A549 (cell line): ENCODE data around the gene NCS1. TPM values are rescaled to one million over a fixed set of nuclear protein-coding genes. Genes with fewer than 3 reads are reported as not detected.

Experiments used
- ATAC-seq, 2 experiments: fragments of 200-7000 bp in 1 of 2; fragments of >200 bp in 1 of 2; cut with Nextera tagmentation in 1 of 2; cut with Tn5 transposase in 1 of 2; 3 replicates each; pipeline versions ENCODE4 v1.8.0 to v1.9.1; 2018 to 2020; ENCODE audit warnings: mild to moderate bottlenecking in 1 of 2, moderate library complexity in 1 of 2
- CTCF ChIA-PET: fragments of 300-600 bp; sonication (Branson Sonifier 250); formaldehyde crosslinking; extraction: SDS; loops from one replicate; lab custom pipeline; 2021; ENCODE audit warnings: antibody characterized with exemption, inconsistent platforms; lab: Yijun Ruan, JAX
- POLR2A ChIA-PET: fragments of 350-600 bp; formaldehyde crosslinking; extraction: SDS; loops from one replicate; lab custom pipeline; 2021; ENCODE audit warnings: antibody characterized with exemption, inconsistent platforms; lab: Yijun Ruan, JAX
- DNase-seq, 2 experiments: peaks; one replicate each; pipeline versions ENCODE4 v3.0.0 to v3.0.0-alpha.2; 2011 to 2016; ENCODE audit warnings: low read depth in 1 of 2, low spot score in 1 of 2
- FAIRE-seq: peaks from 2 replicates; lab custom pipeline; 2011; peaks lifted over from hg19 to GRCh38; lab: Jason Lieb, UNC
- H3K27ac ChIP-seq, 2 experiments: fragments of >200 bp; sonication (Bioruptor Twin); formaldehyde crosslinking; 3 replicates each; pipeline ENCODE4 v1.5.1; 2016 to 2017
- H3K4me1 ChIP-seq: fragments of >200 bp; sonication (Bioruptor Twin); formaldehyde crosslinking; 3 replicates; pipeline ENCODE4 v1.6.1; 2016
- H3K4me2 ChIP-seq: fragments of >200 bp; sonication (Bioruptor Twin); formaldehyde crosslinking; 3 replicates; pipeline ENCODE4 v1.6.1; 2016
- H3K4me3 ChIP-seq: fragments of >200 bp; sonication (Bioruptor Twin); formaldehyde crosslinking; 3 replicates; pipeline ENCODE4 v1.5.1; 2016
- H3K9me3 ChIP-seq: fragments of >200 bp; sonication (Bioruptor Twin); formaldehyde crosslinking; 3 replicates; pipeline ENCODE4 v1.6.1; 2016
- CHD2 ChIP-seq: fragments of 150-350 bp; IDR thresholded peaks from 2 replicates; pipeline ENCODE4 v1.6.1; 2014; ENCODE audit warnings: low read length; ENCODE audit not compliant: partially characterized antibody
- CHD4 ChIP-seq: fragments of 200-600 bp; sonication (generic); IDR thresholded peaks from 2 replicates; pipeline ENCODE4 v1.6.1; 2016; ENCODE audit warnings: antibody characterized with exemption, mild to moderate bottlenecking, borderline replicate concordance
- EHF ChIP-seq: fragments of 250-450 bp; sonication (Bioruptor Pico); IDR thresholded peaks from 2 replicates; pipeline ENCODE4 v1.5.0; 2020; ENCODE audit warnings: mild to moderate bottlenecking
- EHMT2 ChIP-seq: fragments of 200-600 bp; sonication (generic); IDR thresholded peaks from 2 replicates; pipeline ENCODE4 v1.6.1; 2016; ENCODE audit warnings: antibody characterized with exemption, low read depth, mild to moderate bottlenecking, moderate library complexity
- ELK1 ChIP-seq: fragments of 150-350 bp; IDR thresholded peaks from 2 replicates; pipeline ENCODE4 v1.6.1; 2014; ENCODE audit warnings: low read depth, mild to moderate bottlenecking, low read length
- FOSB ChIP-seq: fragments of 250-450 bp; sonication (Bioruptor Pico); IDR thresholded peaks from 2 replicates; pipeline ENCODE4 v1.5.0; 2020; ENCODE audit warnings: mild to moderate bottlenecking, moderate library complexity
- FOXS1 ChIP-seq: fragments of 250-450 bp; sonication (Bioruptor Pico); IDR thresholded peaks from 2 replicates; pipeline ENCODE4 v1.5.0; 2020; ENCODE audit warnings: mild to moderate bottlenecking, moderate library complexity
- HDAC2 ChIP-seq: fragments of 200-600 bp; sonication (generic); IDR thresholded peaks from 2 replicates; pipeline ENCODE4 v1.6.1; 2016
- HES2 ChIP-seq: fragments of >200 bp; sonication (Bioruptor Twin); formaldehyde crosslinking; IDR thresholded peaks from 2 replicates; pipeline ENCODE4 v1.6.1; 2016
- HEYL ChIP-seq: fragments of 250-450 bp; sonication (Bioruptor Pico); IDR thresholded peaks from 2 replicates; pipeline ENCODE4 v1.8.0; 2021; ENCODE audit warnings: mild to moderate bottlenecking, moderate library complexity
- HOXA7 ChIP-seq: fragments of 250-450 bp; sonication (Bioruptor Pico); IDR thresholded peaks from 2 replicates; pipeline ENCODE4 v1.5.0; 2020; ENCODE audit warnings: mild to moderate bottlenecking, moderate library complexity
- MAFK ChIP-seq: fragments of 450-650 bp; IDR thresholded peaks from 2 replicates; pipeline ENCODE4 v1.6.1; 2014; ENCODE audit not compliant: partially characterized antibody
- MAZ ChIP-seq: fragments of 150-350 bp; IDR thresholded peaks from 2 replicates; pipeline ENCODE4 v1.6.1; 2014; ENCODE audit warnings: antibody characterized with exemption, low read depth, low read length, borderline replicate concordance
- NR3C1 ChIP-seq: fragments of >200 bp; sonication (Bioruptor Twin); formaldehyde crosslinking; IDR thresholded peaks from 3 replicates; pipeline ENCODE4 v1.6.1; 2017
- PBX3 ChIP-seq: IDR thresholded peaks from 2 replicates; pipeline ENCODE4 v1.6.1; 2012
- PHF8 ChIP-seq: fragments of 200-600 bp; sonication (generic); IDR thresholded peaks from 2 replicates; pipeline ENCODE4 v1.6.1; 2016; ENCODE audit warnings: low read depth, mild to moderate bottlenecking, antibody characterized with exemption, moderate library complexity, borderline replicate concordance
- POLR2AphosphoS2 ChIP-seq: conservative IDR thresholded peaks from 2 replicates; pipeline ENCODE4 v1.6.1; 2012; ENCODE audit warnings: low read length, improper control_type of control experiment, inconsistent platforms
- RAD21 ChIP-seq, 2 experiments: fragments of >200 bp in 1 of 2; sonication (Bioruptor Twin) in 1 of 2; formaldehyde crosslinking in 1 of 2; IDR thresholded peaks in 1 of 2; conservative IDR thresholded peaks in 1 of 2; 2 replicates in 1 of 2; 3 replicates in 1 of 2; pipeline ENCODE4 v1.6.1; 2012 to 2018; ENCODE audit warnings: inconsistent platforms in 1 of 2
- RARB ChIP-seq: fragments of 250-450 bp; sonication (Bioruptor Pico); IDR thresholded peaks from 2 replicates; pipeline ENCODE4 v1.8.0; 2021; ENCODE audit warnings: mild to moderate bottlenecking, moderate library complexity
- RFX5 ChIP-seq: fragments of 450-650 bp; IDR thresholded peaks from 2 replicates; pipeline ENCODE4 v1.7.1; 2014; ENCODE audit warnings: antibody characterized with exemption, mild to moderate bottlenecking, moderate library complexity
- SMC3 ChIP-seq: fragments of >200 bp; sonication (Bioruptor Twin); formaldehyde crosslinking; IDR thresholded peaks from 3 replicates; pipeline ENCODE4 v1.6.1; 2018; ENCODE audit warnings: inconsistent platforms
- SREBF2 ChIP-seq: fragments of 450-650 bp; IDR thresholded peaks from 2 replicates; pipeline ENCODE4 v1.6.1; 2014; ENCODE audit warnings: mild to moderate bottlenecking, moderate library complexity
- TFCP2L1 ChIP-seq: fragments of 250-450 bp; sonication (Bioruptor Pico); IDR thresholded peaks from 2 replicates; pipeline ENCODE4 v1.5.0; 2021; ENCODE audit warnings: mild to moderate bottlenecking
- USF2 ChIP-seq: fragments of 450-650 bp; IDR thresholded peaks from 2 replicates; pipeline ENCODE4 v1.6.1; 2014; ENCODE audit warnings: antibody characterized with exemption
- ZC3H11A ChIP-seq: fragments of 450-650 bp; IDR thresholded peaks from 2 replicates; pipeline ENCODE4 v1.6.1; 2014; ENCODE audit warnings: antibody characterized with exemption, mild to moderate bottlenecking
- ZNF302 ChIP-seq: fragments of 250-450 bp; sonication (Bioruptor Pico); IDR thresholded peaks from 2 replicates; pipeline ENCODE4 v1.9.0; 2021; ENCODE audit warnings: inconsistent platforms, mild to moderate bottlenecking, moderate library complexity
- WGBS: methylation state at CpG from one replicate; pipeline ENCODE4 v1.1.6; 2017; ENCODE audit errors: missing lambda C conversion rate; 5-methylcytosine and 5-hydroxymethylcytosine counted together
- polyA plus RNA-seq, 4 experiments: library from polyadenylated mRNA; depleted of rRNA in 3 of 4; stranded (reverse); fragments of >200 nt; fragmentation: RNase III in 1 of 4; extraction: RNeasy Plus Mini Kit Qiagen cat#74134 plus additional on column Dnase treatment in 1 of 4; gene quantifications; 2 replicates in 3 of 4; 3 replicates in 1 of 4; pipeline ENCODE4 v1.2.3, GENCODE V29; 2011 to 2017
- TF ChIP-seq, protein P1 (sequence below): fragments of 250-450 bp; sonication (Bioruptor Pico); IDR thresholded peaks from 2 replicates; pipeline ENCODE4 v1.5.0; 2021; ENCODE audit warnings: mild to moderate bottlenecking, moderate library complexity, borderline replicate concordance

The NCS1 gene
- polyA plus RNA-seq, 2 of the 4 experiments (the other 2 are of a cell fraction): 17.9 to 21.9 TPM

DNA sequence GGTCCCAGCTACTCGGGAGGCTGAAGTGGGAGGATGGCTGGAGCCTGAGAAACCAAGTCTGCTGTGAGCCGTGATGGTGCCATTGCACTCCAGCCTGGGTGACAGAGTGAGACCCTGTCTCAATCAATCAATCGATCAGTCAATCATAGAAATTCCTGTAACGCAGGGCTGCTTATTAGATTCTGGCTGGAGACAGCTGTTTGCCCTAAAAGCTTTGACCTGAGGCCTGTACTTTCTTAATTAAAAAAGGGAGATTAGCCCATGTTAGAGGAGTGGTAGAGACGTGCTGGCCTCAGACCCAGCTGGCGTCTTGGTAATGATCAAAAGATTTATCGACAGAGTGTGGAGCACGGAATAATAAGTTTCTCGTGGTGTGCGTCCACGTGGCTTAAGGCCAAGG is 52.9 kb downstream of the NCS1 start:
- Histone ChIP-seq H3K9me3 (peaks cover 7% of the 10 kb centered on the region; the same call in 2 of the 3 replicates), H3K4me3 (no peak overlapping the region), H3K4me2 (no peak overlapping the region), H3K4me1 (no peaks in the 10 kb centered on the region), H3K27ac (no peak overlapping the region)
- TF ChIP-seq FOSB (CRISPR knock-in tag) (no peak), TFCP2L1 (no peak), MAFK (no peak), CHD4 (no peak), EHMT2 (no peak), USF2 (no peak), SREBF2 (no peak), RAD21 (conservative IDR thresholded peaks at IDR 0.05 in 1 of 2, IDR thresholded peaks at IDR 0.05 in 1 of 2) (no peak), PHF8 (no peak)
- ATAC-seq: no peak
- no peak for DNase-seq
- ChIA-PET CTCF (interaction anchor here (1.1 to 3.2 kb wide), 6 partner anchors 10 to 118 kb away, joined by 3 to 27 read pairs (median 6); no protein-coding TSS in a partner anchor), POLR2A (no interaction called here)
- 87% methylated on average over 11 of the region's 11 CpGs for WGBS
- no peak for FAIRE-seq

DNA sequence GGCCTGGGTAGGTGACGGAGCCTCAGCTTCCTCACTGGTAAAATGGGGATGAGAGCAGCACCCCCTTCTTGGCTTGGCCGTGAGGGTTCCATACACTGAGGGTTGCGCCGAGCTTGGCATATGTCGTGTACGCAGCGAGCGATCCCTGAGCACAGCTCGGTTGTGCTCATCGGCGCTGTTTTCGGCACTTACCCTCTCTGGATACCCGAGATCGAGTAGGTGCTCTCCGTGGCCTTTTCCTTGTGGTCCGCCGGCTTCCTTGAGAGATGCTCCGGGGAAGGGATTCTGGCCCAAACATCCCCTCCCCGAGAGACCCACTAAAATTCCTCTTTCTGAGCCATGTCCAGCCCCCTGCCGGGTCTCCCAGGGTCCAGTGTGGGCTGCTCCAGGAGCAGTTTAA is 53.4 kb downstream of the NCS1 start:
- ChIA-PET CTCF (interaction anchor here (0.5 to 3.2 kb wide), 7 partner anchors 9 to 721 kb away, joined by 3 to 27 read pairs (median 6); no protein-coding TSS in a partner anchor), POLR2A (no interaction called here)
- 94% methylated on average over 20 of the region's 20 CpGs for WGBS
- peaks cover 7% of the 10 kb centered on the region; the same call in 2 of the 3 replicates for H3K9me3 ChIP-seq
- no peak overlapping the region for H3K27ac ChIP-seq
- no peak for FAIRE-seq
- no peak for DNase-seq
- ATAC-seq: no peak
- H3K4me2 ChIP-seq: no peak overlapping the region
- H3K4me1 ChIP-seq: no peaks in the 10 kb centered on the region
- TF ChIP-seq RFX5 (no peak), HES2 (no peak), RARB (CRISPR knock-in tag) (no peak), USF2 (no peak), HEYL (CRISPR knock-in tag) (no peak), FOXS1 (no peak), CHD2 (no peak), ELK1 (no peak), EHF (no peak), PHF8 (no peak), CHD4 (no peak), ZNF302 (no peak), ZC3H11A (no peak)
- no peak overlapping the region for H3K4me3 ChIP-seq

DNA sequence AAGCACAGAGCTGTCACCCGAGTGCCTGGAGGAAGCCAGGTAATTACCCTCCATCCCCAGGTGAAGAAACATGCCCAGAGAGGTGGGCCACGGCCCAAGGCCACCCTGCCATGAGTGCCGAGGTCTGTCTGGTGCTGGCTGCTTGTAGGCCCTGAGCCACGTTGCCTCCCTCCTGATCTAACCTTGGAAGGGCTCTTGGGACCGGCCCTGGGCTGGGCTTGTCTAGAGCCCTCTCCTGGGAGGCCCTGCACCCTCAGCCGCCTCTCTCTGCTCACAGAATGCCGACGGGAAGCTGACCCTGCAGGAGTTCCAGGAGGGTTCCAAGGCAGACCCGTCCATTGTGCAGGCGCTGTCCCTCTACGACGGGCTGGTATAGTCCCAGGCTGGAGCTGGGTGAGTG is 53.9 kb downstream of the NCS1 start:
- H3K27ac ChIP-seq: no peak overlapping the region
- DNase-seq (no peak), ATAC-seq (no peak), FAIRE-seq (no peak)
- H3K4me2 ChIP-seq: no peak overlapping the region
- ChIA-PET POLR2A (no interaction called here), CTCF (interaction anchor here (0.5 to 7.5 kb wide), 8 partner anchors 9 to 721 kb away, joined by 3 to 42 read pairs (median 6); no protein-coding TSS in a partner anchor)
- no peak overlapping the region for H3K4me3 ChIP-seq
- TF ChIP-seq ZNF302: no peak
- TF ChIP-seq PBX3: no peak
- TF ChIP-seq SMC3: no peak
- TF ChIP-seq HOXA7 (CRISPR knock-in tag): no peak
- no peak for TF ChIP-seq POLR2AphosphoS2
- TF ChIP-seq SREBF2: no peak
- TF ChIP-seq, protein P1, sequence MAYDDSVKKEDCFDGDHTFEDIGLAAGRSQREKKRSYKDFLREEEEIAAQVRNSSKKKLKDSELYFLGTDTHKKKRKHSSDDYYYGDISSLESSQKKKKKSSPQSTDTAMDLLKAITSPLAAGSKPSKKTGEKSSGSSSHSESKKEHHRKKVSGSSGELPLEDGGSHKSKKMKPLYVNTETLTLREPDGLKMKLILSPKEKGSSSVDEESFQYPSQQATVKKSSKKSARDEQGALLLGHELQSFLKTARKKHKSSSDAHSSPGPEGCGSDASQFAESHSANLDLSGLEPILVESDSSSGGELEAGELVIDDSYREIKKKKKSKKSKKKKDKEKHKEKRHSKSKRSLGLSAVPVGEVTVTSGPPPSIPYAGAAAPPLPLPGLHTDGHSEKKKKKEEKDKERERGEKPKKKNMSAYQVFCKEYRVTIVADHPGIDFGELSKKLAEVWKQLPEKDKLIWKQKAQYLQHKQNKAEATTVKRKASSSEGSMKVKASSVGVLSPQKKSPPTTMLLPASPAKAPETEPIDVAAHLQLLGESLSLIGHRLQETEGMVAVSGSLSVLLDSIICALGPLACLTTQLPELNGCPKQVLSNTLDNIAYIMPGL (CRISPR knock-in tag): no peak
- TF ChIP-seq MAZ: no peak
- TF ChIP-seq NR3C1: no peak
- no peak for TF ChIP-seq HDAC2
- H3K9me3 ChIP-seq: peaks cover 7% of the 10 kb centered on the region; the same call in 2 of the 3 replicates
- H3K4me1 ChIP-seq: no peaks in the 10 kb centered on the region
- WGBS: 91% methylated on average over 11 of the region's 12 CpGs
